ENCODE results near the gene SYT7.

SYT7 gene

GRCh38 chr11:61496602-61497400, 84.1 kb downstream of the SYT7 start:
- TF ChIP-seq, protein P1, sequence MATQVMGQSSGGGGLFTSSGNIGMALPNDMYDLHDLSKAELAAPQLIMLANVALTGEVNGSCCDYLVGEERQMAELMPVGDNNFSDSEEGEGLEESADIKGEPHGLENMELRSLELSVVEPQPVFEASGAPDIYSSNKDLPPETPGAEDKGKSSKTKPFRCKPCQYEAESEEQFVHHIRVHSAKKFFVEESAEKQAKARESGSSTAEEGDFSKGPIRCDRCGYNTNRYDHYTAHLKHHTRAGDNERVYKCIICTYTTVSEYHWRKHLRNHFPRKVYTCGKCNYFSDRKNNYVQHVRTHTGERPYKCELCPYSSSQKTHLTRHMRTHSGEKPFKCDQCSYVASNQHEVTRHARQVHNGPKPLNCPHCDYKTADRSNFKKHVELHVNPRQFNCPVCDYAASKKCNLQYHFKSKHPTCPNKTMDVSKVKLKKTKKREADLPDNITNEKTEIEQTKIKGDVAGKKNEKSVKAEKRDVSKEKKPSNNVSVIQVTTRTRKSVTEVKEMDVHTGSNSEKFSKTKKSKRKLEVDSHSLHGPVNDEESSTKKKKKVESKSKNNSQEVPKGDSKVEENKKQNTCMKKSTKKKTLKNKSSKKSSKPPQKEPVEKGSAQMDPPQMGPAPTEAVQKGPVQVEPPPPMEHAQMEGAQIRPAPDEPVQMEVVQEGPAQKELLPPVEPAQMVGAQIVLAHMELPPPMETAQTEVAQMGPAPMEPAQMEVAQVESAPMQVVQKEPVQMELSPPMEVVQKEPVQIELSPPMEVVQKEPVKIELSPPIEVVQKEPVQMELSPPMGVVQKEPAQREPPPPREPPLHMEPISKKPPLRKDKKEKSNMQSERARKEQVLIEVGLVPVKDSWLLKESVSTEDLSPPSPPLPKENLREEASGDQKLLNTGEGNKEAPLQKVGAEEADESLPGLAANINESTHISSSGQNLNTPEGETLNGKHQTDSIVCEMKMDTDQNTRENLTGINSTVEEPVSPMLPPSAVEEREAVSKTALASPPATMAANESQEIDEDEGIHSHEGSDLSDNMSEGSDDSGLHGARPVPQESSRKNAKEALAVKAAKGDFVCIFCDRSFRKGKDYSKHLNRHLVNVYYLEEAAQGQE (IDR thresholded peaks at IDR 0.05; ENCODE audit: insufficient read depth in 1 of 2, low read depth in 2 of 2, low read length in 2 of 2): no peak
- TF ChIP-seq SIN3A (IDR thresholded peaks at IDR 0.05; ENCODE audit: borderline replicate concordance, insufficient read depth, low read length) (no peak), TAF1 (IDR thresholded peaks at IDR 0.05; ENCODE audit: borderline replicate concordance, insufficient read depth, low read length) (no peak), POLR2AphosphoS5 (IDR thresholded peaks at IDR 0.05; ENCODE audit: low read depth, low read length) (no peak), FOXP2 (optimal IDR thresholded peaks at IDR 0.05; ENCODE audit: borderline replicate concordance, extremely low read depth, extremely low read length, insufficient read depth) (no peak)

GRCh38 chr11:61495801-61496601, 84.9 kb downstream of the SYT7 start:
- TF ChIP-seq SIN3A (IDR thresholded peaks at IDR 0.05; ENCODE audit: borderline replicate concordance, insufficient read depth, low read length) (no peak), FOXP2 (optimal IDR thresholded peaks at IDR 0.05; ENCODE audit: borderline replicate concordance, extremely low read depth, extremely low read length, insufficient read depth) (no peak), TAF1 (IDR thresholded peaks at IDR 0.05; ENCODE audit: borderline replicate concordance, insufficient read depth, low read length) (no peak), POLR2AphosphoS5 (IDR thresholded peaks at IDR 0.05; ENCODE audit: low read depth, low read length) (no peak)
- TF ChIP-seq, protein P1 (IDR thresholded peaks at IDR 0.05; ENCODE audit: insufficient read depth in 1 of 2, low read depth in 2 of 2, low read length in 2 of 2): no peak

GRCh38 chr11:61494381-61494961, 86.4 kb downstream of the SYT7 start:
- TF ChIP-seq SIN3A (IDR thresholded peaks at IDR 0.05; ENCODE audit: borderline replicate concordance, insufficient read depth, low read length) (no peak), FOXP2 (optimal IDR thresholded peaks at IDR 0.05; ENCODE audit: borderline replicate concordance, extremely low read depth, extremely low read length, insufficient read depth) (no peak), TAF1 (IDR thresholded peaks at IDR 0.05; ENCODE audit: borderline replicate concordance, insufficient read depth, low read length) (no peak), POLR2AphosphoS5 (IDR thresholded peaks at IDR 0.05; ENCODE audit: low read depth, low read length) (no peak)
- TF ChIP-seq, protein P1 (IDR thresholded peaks at IDR 0.05; ENCODE audit: insufficient read depth in 1 of 2, low read depth in 2 of 2, low read length in 2 of 2): no peak

- TF ChIP-seq TAF1 (IDR thresholded peaks at IDR 0.05; ENCODE audit: borderline replicate concordance, insufficient read depth, low read length) (no peak), POLR2AphosphoS5 (IDR thresholded peaks at IDR 0.05; ENCODE audit: low read depth, low read length) (no peak), SIN3A (IDR thresholded peaks at IDR 0.05; ENCODE audit: borderline replicate concordance, insufficient read depth, low read length) (no peak), FOXP2 (optimal IDR thresholded peaks at IDR 0.05; ENCODE audit: borderline replicate concordance, extremely low read depth, extremely low read length, insufficient read depth) (no peak)
- TF ChIP-seq, protein P1 (IDR thresholded peaks at IDR 0.05; ENCODE audit: insufficient read depth in 1 of 2, low read depth in 2 of 2, low read length in 2 of 2): no peak
Observed at GRCh38 chr11:61491736-61492395, 89.0 kb downstream of the SYT7 start.

Measured in PFSK-1 (cell line).